DOHH2 (cell line): ENCODE results near the gene LRIG2.

ENCODE experiments used
- CTCF ChIP-seq: fragments of 200-600 bp; sonication (generic); IDR thresholded peaks from one replicate; pipeline ENCODE4 v1.5.1; 2014; ENCODE audit warnings: antibody characterized with exemption, mild to moderate bottlenecking, low read depth, low read length; ENCODE audit not compliant: poor library complexity, severe bottlenecking
- EZH2phosphoT487 ChIP-seq: fragments of 200-600 bp; sonication (generic); IDR thresholded peaks from 2 replicates; pipeline ENCODE4 v1.6.1; 2017; ENCODE audit warnings: borderline replicate concordance, mild to moderate bottlenecking, antibody characterized with exemption, low read length, moderate library complexity, mixed read lengths

GRCh38 chr1:113168946-113169345 lies 95.9 kb downstream of the LRIG2 start:
- TF ChIP-seq CTCF (no peak), EZH2phosphoT487 (no peak)
